ENCODE measurements around the gene CFAP52.
A peak's percentile ranks its signal among the peaks of the same experiment; 100 is the strongest.
"Not testable (repeated sequence)": the region's sequence is repeated elsewhere in the genome, so short reads cannot be mapped to it uniquely, and the experiment has no call there.

The CFAP52 gene, protein sequence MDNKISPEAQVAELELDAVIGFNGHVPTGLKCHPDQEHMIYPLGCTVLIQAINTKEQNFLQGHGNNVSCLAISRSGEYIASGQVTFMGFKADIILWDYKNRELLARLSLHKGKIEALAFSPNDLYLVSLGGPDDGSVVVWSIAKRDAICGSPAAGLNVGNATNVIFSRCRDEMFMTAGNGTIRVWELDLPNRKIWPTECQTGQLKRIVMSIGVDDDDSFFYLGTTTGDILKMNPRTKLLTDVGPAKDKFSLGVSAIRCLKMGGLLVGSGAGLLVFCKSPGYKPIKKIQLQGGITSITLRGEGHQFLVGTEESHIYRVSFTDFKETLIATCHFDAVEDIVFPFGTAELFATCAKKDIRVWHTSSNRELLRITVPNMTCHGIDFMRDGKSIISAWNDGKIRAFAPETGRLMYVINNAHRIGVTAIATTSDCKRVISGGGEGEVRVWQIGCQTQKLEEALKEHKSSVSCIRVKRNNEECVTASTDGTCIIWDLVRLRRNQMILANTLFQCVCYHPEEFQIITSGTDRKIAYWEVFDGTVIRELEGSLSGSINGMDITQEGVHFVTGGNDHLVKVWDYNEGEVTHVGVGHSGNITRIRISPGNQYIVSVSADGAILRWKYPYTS

DNA sequence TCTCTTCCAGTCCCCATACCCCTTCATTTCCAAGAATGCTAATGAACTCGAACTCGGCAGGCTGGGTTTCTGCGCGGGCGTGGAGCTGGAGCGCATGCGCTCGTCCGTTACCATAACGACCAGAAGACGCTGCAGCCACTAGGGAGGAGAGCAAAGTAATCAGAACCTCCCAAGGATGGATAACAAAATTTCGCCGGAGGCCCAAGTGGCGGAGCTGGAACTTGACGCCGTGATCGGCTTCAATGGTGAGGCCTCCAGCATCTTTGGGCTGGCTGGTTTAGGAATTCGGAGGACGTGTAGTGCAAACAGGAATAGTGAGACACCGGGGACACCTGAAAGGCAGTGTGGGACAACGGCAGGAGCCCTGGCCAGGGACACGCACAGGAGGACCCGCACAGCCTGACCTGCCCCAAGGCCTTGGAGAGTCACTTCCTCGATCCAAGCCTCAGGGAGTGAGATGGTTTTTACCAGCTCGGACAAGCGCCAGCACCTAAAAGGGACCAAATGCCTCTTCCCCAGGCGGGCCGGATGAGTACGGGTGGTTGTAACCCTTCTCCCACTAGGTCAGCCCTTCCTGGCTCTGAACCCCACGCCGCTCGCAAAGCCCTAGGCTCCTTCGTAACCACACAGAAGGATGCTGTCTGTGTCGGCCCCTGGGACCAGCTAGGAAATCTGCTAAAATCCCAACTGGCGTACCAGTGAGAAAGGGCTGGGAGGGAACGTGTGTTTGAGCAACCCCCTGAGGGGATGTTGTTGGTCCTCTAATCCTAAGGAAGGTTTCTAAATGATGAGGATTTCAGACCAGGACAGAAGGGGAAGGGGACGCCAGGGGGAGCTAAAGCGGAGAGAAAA is at the start of gene CFAP52:
Gene CFAP52 (plus strand): TSS at position 122 of the 852 bp plus-strand sequence. CDS start 54 bp downstream, at position 176.
- peak; percentile 65 for DNase-seq (ENCODE audit: low read depth)

DNA sequence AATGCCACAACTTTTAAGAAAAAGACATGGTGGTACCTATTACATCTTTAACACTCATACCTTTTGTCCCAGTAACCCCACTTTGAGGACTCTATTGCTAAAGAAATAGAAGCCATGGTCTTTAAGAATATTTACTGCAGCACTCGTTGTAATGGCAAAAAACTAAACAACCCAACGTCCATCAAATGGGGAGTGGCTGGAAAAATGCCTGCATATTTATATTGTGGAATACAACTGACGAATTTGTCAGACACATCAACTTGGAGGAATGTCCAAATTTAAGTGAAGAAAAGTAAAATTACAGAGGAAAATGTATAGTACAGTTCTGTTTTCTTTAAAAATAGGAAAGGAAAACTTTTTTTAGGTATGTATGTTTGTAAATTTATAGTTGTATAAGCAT is 48.7 kb upstream of the CFAP52 start:
- DNase-seq (ENCODE audit: low read depth): no peak

DNA sequence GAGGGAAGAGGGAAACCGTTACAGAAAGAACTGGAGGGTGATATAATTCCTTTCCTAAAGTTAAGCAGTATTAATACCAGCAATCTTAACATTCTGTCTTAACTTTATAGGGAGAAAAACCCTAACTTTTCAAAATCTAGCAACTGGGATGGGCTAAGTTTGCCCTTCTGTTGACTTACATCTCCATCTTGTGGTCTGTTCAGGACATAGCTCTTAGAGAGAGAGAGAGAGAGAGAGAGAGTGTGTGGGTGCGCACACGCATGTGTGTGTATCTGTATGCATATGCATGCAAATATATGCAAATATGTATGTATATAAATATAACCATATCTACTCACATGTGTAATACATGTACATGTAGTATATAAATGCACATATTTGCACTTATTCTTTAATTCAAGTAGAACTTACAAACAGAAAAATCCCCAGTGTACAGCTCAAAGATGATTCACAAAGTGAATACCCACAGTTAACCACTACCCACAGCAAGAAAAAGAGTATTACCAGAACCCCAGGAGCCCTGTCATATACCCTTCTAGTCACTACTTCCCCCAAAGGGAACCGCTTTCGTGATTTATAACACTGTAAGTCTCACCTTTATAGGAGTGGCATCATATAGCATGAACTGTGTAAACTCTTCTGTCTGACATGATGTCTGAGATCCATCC is 47.3 kb upstream of the CFAP52 start:
- DNase-seq (ENCODE audit: low read depth): no peak

DNA sequence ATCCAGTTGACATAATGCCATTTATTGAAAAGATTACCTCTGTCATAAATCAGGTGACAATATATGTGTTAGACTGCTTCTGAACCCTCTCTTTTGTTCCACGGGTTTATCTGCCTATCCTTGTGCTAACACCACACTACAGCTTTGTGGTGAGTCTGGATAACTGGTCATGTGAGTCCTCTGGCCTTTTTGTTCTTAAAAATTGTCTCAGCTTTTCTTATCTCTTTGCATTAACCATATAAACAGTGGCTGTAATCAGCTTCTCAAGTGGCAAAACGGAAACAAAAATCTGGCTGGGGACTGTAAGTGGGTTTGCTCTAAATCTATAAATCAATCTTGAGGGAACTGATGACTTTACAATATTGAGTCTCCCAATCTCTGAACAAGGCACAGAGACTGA is 45.4 kb upstream of the CFAP52 start:
- DNase-seq (ENCODE audit: low read depth): no peak

DNA sequence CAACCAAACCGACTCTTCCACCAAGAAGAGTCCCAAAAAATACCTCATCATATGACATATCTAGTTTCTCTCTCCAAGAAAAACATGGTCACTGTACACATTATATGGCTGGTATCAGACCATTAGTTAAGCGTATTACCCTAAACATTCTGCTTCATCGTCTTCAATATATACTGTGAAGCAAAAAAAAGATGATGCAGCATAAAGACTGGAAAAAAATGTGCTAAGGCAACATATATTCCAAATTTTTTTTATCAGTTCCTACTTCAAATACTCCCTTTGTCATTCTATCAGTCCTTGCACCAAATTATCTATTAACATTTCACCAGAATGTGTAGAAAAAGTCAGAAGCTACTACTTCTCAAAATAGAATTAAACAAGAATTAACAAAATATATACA is 43.7 kb upstream of the CFAP52 start:
- no peak for DNase-seq (ENCODE audit: low read depth)

DNA sequence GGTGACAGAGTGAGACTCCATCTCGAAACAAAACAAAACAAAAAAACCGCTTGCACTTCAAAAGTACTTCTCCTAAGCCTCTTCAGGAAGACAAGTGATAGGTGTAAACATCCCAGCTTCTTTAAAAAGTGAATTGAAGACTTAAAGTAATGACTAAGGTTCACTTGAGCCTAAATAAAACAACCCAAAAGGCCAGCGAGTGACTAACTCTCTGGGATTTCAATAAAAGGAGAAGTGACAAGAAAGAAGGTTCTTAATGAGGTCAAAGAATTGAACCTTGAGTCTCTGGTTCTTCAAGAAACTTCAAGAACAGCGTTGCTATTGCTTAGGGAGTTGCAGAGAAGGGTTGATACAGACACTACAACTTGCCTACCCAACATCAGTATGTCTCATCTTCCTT is 43.0 kb upstream of the CFAP52 start:
- no peak for DNase-seq (ENCODE audit: low read depth)

DNA sequence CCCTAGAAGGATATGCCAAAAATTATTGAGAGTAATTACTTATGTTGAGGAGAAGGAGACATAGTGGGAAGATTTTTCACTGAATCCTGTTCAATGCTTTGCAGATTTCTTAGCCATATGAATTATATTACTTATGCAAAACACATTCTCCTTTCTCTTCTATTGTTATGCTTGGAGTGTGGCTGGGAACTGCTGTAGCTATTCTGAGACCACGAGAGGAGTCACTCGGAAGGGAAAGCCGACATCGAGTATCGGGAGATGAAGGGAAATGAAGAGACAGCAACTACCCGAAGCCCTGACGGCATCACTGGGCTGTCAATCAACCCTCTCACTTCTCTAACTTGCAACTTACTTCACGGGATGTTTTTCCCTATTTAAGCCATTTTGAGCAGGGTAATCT is 40.4 kb upstream of the CFAP52 start:
- no peak for DNase-seq (ENCODE audit: low read depth)

DNA sequence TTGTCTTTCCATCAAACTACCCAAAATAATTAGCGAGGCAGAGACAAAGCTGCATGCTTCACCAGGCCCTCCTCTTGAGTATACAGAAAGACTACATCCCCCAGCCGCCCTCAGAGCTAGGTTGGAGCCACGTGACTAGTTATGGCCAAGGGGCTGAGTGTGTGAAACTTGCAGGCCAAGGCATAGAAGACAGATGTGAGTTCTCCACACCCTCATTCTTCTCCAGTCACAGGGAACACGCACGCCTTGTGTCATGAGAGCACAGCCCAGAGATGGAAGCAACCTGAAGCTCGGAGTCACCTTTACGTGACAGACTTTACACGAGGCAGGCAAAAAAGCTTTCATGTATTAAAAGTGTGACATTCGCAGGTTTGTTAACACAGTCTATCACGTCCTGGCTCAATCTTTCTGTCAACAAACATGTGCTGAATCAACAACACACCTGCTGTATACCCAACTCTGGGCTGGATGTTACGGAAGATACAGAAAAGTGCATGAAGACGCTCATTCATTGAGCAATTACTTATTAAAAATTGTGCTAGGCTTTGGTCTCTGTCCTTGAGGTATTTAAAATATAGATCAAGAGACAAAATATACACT is 39.2 kb upstream of the CFAP52 start:
- no peak for DNase-seq (ENCODE audit: low read depth)

DNA sequence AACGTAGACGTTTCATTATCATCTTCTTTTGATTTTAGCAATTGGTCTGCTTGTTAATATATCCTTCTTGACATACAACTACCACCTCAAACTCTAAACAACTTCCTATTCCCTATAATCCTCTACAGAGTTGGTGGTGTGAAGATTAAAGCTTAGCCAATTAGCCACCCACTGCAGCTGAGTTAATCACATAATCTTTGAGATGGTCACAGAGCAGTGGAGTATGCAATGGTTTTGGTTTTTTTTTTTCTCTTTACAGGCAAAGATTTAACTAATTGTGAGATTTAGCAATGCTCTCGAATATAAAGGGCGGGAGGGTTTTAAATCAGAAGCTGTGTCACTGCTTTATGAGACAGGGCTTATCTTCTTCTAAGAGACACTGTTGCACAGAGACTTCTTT is 37.8 kb upstream of the CFAP52 start:
- DNase-seq (ENCODE audit: low read depth): no peak

DNA sequence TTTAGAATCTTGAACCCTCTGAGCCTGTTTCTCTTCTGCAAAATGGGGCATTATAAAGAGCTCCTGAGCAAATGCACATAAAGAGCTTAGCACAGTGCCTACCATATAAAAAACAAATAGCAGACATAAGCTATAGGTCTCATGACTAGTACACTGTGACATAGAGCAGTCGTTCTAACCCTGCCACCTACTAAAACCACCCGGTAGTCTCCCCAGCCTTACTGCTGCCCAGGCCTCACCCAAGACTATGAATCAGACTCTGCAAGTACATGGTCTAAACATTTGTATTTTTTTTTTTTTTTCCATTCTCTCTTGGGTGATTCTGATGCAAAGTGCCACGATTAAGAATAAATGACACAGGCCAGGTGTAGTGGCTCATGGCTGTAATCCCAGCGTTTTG is 34.7 kb upstream of the CFAP52 start:
- no peak for DNase-seq (ENCODE audit: low read depth)

DNA sequence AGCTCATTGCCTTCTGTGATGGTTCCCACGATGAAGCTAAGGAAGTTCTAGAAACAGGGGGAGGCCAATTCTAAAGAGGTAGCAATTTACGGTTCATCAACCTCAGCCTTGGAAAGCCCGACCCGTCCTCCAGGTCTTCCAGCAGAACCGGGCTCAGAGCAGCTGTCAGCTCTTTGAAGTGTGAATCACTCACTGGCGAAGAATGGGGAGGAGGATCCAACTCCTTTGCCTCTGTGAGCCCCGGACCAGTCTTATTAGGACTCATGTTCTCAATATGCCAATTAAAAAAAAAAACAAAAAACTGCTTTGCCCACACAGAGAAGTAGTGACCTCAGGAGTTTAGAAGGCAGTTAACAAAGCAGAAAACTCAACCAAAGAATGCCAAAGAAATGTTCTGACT is 32.2 kb upstream of the CFAP52 start:
- no peak for DNase-seq (ENCODE audit: low read depth)

DNA sequence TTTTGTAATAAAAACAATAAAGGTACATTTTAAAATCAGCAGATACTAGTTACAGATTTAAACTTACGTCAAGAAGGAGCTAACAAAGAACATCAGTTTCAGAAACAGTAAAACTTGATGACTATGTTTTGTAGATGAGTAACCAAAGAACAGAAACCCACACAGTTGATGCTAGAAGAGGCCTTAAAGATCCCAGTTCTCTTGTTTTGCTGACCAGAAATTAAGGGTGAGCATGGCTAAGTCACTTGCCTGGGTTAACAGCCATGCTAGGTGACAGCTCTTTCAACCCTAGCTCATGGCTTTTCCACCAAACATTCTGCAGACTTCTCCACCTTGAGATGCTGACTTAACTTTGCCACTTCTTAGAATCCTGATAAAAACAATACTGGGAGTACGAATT is 27.2 kb upstream of the CFAP52 start:
- no peak for DNase-seq (ENCODE audit: low read depth)

DNA sequence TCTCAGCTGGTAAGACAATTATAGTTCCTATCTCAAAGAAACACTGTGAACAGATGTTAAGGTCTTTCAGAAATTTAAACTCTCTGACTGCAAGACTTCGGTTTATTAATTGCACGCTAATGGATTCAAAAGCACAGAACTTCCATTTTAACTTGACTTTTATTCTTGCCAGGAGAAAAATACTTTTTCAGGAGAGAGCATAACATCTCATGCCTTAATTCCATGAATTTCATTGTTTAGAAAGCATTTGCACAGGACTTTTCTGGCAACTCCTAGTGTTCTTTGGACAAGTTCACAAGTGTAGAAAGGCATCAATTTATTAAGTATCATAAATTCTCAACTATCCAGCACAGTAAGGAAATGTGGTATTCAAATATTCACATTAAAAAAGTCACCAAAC is 23.3 kb upstream of the CFAP52 start:
- no peak for DNase-seq (ENCODE audit: low read depth)

DNA sequence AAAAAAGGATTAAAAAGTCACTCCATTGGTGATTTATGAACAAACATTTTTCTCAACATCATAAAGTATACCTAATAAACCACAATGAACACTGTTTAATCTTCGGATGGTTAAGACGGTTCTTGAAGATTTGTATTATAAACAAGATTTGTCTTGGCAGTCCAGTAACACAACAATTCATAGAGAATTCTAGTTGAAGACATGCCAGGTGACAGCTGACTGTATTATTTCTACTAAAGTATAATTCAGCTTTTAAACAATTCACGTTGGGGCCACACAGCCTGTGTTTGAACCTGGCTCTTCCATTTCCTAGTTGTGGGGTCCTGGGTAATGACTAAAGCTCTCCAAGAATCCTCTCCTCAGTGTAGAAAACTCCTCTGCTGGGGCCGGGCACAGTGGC is 22.8 kb upstream of the CFAP52 start:
- DNase-seq (ENCODE audit: low read depth): no peak

DNA sequence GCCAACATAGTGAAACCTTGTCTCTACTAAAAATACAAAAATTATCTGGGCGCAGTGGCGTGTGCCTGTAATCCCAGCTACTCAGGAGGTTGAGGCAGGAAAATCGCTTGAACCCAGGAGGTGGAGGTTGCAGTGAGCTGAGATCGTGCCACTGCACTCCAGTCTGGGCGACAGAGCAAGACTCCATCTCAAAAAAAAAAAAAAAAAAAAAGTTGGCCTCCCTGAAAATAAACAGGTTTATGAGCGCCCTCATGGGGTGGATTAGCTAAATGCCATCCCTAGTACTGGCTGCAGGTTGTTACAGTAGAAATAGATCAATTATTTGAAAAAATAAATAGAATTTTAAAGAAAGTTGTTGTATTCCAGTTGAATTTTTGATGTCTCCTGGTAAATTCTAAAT is 21.7 kb upstream of the CFAP52 start:
- DNase-seq (ENCODE audit: low read depth): not testable (repeated sequence)

DNA sequence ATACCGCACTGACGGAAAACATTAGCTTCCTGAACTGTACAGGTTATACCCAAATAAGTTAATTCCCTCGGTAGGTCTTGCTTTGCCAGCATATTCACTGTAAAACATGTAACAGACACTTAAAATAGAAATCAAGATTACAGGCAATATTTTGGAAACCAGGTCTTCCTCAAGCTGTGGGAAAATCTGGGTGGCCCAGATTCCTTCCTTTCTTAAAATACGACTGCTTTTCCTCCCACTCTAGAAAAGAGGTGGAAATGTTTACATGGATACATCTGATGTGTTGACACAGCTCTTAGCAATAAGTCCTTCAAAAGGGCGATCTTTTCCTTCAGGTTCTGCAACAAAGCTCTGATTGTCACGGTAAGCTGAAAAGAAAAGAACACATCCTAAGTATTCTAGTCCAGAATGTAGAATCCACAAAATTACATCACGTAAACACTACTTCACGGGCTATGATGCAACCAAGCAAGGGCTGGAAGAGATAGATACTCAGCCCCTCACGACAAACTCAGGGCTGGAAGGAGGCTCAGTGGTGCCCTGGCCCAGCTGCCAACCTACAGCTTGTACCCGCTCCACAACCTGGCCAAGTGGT is 19.2 kb upstream of the CFAP52 start:
- DNase-seq (ENCODE audit: low read depth): no peak

DNA sequence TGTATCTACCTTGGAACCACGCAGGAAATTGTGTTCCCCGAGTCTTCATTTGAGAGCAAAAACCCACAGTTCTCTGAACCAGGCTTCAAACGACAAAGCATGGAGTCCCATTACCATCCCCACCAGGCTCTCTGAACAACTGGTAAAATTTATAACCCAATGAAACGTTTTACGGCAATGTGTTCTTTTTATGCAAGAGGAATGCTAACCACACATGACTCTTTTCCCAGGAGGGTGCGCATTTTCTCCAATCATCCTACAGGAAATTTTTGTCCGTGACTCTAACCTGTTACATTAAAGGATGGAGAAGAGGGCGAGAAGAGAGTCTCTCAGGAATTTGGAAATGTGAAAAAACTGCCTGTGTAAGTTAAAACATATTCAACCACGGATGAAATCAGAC is 18.6 kb upstream of the CFAP52 start:
- no peak for DNase-seq (ENCODE audit: low read depth)

DNA sequence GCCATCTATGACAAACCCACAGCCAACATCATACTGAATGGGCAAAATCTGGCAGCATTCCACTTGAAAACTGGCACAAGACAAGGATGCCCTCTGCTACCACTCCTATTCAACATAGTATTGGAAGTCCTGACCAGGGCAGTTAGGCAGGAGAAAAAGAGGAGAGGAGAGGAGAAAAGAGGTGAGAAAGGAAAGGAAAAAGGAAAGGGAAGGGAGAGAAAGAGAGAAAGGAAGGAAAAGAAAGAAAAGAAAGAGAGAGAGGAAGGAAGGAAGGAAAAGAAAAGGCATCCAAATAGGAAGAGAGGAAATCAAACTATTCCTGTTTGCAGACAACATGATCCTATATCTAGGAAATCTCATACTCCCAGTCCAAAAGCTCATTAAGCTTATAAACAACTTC is 12.3 kb upstream of the CFAP52 start:
- DNase-seq (ENCODE audit: low read depth): no peak

DNA sequence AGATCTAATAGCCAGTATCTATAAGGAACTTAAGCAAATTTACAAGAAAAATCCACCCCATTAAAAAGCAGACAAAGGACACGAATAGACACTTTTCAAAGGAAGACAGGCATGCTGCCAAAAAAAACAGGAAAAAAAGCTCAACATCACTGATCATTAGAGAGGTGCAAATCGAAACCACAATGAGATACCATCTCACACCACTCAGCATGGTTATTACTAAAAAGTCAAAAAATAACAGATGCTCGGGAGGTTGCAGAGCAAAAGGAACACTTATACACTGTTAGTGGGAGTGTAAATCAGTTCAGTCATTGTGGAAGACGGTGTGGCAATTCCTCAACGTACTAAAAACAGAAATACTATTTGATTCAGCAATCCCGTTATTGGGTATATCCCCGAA is 10.4 kb upstream of the CFAP52 start:
- DNase-seq (ENCODE audit: low read depth): no peak

DNA sequence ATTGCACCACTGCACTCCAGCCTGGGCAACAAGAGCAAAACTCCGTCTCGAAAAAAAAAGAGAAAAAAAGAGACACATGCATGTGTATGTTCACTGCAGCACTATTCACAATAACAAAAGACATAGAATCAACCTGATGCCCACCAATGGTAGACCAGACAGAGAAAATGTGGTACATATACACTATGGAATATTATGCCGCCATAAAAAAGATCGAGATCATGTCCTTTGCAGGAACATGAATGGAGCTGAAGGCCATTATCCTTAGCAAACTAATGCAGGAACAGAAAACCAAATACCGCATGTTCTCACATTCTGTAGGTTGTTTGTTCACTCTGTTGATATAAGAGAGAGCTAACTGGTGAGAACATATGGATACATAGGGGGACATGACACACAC is 9.7 kb upstream of the CFAP52 start:
- DNase-seq (ENCODE audit: low read depth): not testable (repeated sequence)

DNA sequence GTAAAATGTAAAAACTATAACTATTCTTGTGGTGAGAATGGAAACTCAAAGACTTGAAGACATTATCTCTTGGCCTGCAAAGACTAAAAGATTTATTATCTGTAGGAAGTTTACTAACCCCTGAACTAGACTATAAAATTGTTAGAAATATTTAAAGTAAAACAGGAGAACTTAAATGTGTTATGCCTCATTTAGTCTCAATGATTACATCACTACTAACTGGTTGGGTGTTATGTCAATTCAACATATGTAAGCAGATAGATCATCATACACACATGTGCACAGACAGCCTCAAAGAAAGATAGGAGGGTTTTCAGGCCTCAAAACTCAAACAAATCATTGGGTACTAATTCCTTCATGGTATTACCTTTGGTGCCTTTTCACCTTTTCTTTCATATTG is 8.4 kb upstream of the CFAP52 start:
- DNase-seq (ENCODE audit: low read depth): no peak
